Measurements from ENCODE around the gene RPTOR.
"Not testable (repeated sequence)": the region's sequence is repeated elsewhere in the genome, so short reads cannot be mapped to it uniquely, and the experiment has no call there.

Gene RPTOR

GRCh38 chr17:80786887-80787286 lies 242.2 kb downstream of the RPTOR start:
- no peak for DNase-seq

GRCh38 chr17:80787881-80788280 lies 243.2 kb downstream of the RPTOR start:
- no peak for DNase-seq

GRCh38 chr17:80789356-80789902 lies 244.8 kb downstream of the RPTOR start:
- DNase-seq: peak in 1 of 3 experiments; percentile 43

GRCh38 chr17:80790021-80790765 lies 245.6 kb downstream of the RPTOR start:
- DNase-seq: no peak

GRCh38 chr17:80790981-80791742 lies 246.5 kb downstream of the RPTOR start:
- peak in 1 of 3 experiments; percentile 46 for DNase-seq

GRCh38 chr17:80791758-80792284 lies 247.2 kb downstream of the RPTOR start:
- no peak for DNase-seq

GRCh38 chr17:80792373-80792781 lies 247.7 kb downstream of the RPTOR start:
- DNase-seq: no peak

- DNase-seq: no peak
Observed at GRCh38 chr17:80793421-80793820, 248.8 kb downstream of the RPTOR start.

- no peak for DNase-seq
Observed at GRCh38 chr17:80793851-80794267, 249.2 kb downstream of the RPTOR start.

GRCh38 chr17:80794281-80795089 lies 249.8 kb downstream of the RPTOR start:
- DNase-seq: no peak

- no peak for DNase-seq
Observed at GRCh38 chr17:80795090-80795580, 250.5 kb downstream of the RPTOR start.

- DNase-seq: no peak
Observed at GRCh38 chr17:80795754-80796153, 251.1 kb downstream of the RPTOR start.

GRCh38 chr17:80796430-80796861 lies 251.8 kb downstream of the RPTOR start:
- DNase-seq: no peak

GRCh38 chr17:80797222-80797621 lies 252.6 kb downstream of the RPTOR start:
- not testable (repeated sequence) for DNase-seq

- DNase-seq: no peak
Observed at GRCh38 chr17:80797741-80798594, 253.3 kb downstream of the RPTOR start.

GRCh38 chr17:80798595-80799537 lies 254.2 kb downstream of the RPTOR start:
- no peak for DNase-seq

- DNase-seq: peak in 1 of 3 experiments; percentile 14
Observed at GRCh38 chr17:80799538-80800480, 255.2 kb downstream of the RPTOR start.

- peak in 1 of 3 experiments; percentile 31 for DNase-seq
Observed at GRCh38 chr17:80800481-80801391, 256.1 kb downstream of the RPTOR start.

Data from NCI-H1417 (cell line).